Measurements from ENCODE around the gene WDR27. TPM values are rescaled to one million over a fixed set of nuclear protein-coding genes. Genes with fewer than 3 reads are reported as not detected.

Gene WDR27
- total and polyA plus RNA-seq, 12 donors: 3.2 to 12.0 (median 6.6) TPM

- intact Hi-C loops (cut with DNase I): loop anchor here in 1 of 10 donors (1.0 kb wide), 1 partner anchor 28 kb away; the partner anchor contains the start of genes DYNLT2 and ERMARD
- peaks cover 8 to 34% (median 27%) of the 10 kb centered on the region in 9 donors for H3K4me1 ChIP-seq
- no peaks in the 10 kb centered on the region for H3K27me3 ChIP-seq
- TF ChIP-seq CTCF (IDR thresholded peaks at IDR 0.05): peak in 1 of 9 donors; percentile 15
- H3K36me3 ChIP-seq: peaks cover 0 to 14% (median 0%) of the 10 kb centered on the region in 9 donors
- H3K4me3 ChIP-seq: peak overlapping the region; percentile 50 to 82 (median 71)
- peak; percentile 87 for DNase-seq
- H3K27ac ChIP-seq: peak overlapping the region; percentile 82 to 97 (median 90)
- no peaks in the 10 kb centered on the region for H3K9me3 ChIP-seq
- 0% methylated on average over 64 to 70 of the region's 70 CpGs for WGBS, 2 donors
- peak; percentile 73 to 90 (median 86) for ATAC-seq
Measured at GRCh38 chr6:169723200-169723909, 21.5 kb upstream of the WDR27 start.

DNA sequence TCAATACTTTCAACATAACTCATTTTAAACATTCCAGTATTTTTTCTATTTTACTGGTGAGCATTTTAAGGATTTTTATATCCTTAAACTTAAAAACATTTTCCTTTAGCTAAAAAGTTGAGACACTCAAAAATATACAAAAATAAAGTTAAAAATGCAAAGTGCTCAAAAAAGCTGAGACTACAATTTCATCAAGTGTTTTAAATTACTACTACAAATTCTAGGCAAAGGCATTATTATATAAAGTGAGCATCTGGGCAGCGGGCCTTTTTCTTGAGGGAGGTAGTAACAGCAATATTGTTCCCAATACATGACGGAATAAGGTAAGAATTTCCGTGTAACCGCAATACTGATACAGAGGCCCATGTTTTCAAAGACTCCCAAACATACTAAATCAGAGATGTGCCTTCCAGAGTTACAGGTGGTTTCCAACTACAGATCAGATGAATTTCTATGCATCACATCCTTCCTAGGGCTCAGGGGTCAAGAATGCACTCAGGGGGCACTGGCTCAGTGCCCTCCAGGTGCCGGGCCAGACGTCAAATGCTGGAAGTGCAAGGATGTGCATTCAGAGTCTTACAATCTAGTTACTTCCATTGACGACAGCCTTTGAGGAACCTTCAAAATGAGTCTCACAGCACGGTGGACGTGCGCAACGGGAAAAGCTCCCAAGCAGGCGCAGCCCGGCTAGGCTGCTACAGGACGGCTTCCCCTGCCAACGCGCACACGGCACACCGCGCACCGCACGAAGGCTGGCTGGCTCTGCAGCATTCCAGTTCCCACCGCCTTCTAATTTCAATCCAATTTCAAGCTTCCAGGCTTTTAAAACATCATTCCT, 20.8 kb upstream of the WDR27 start:
- DNase-seq (peak; percentile 36 to 39), ATAC-seq (peak; percentile 55 to 82 (median 75))
- peaks cover 0 to 17% (median 0%) of the 10 kb centered on the region in 9 donors for H3K36me3 ChIP-seq
- TF ChIP-seq CTCF (IDR thresholded peaks at IDR 0.05): no peak
- intact Hi-C loops (cut with DNase I): loop anchor here in 1 of 10 donors (1.0 kb wide), 1 partner anchor 29 kb away; the partner anchor contains the start of genes DYNLT2 and ERMARD
- H3K4me3 ChIP-seq: peak overlapping the region; percentile 50 to 82 (median 71)
- H3K27me3 ChIP-seq: no peaks in the 10 kb centered on the region
- H3K9me3 ChIP-seq: no peaks in the 10 kb centered on the region
- 2 to 3% methylated on average over 22 of the region's 22 CpGs for WGBS, 2 donors
- H3K4me1 ChIP-seq: peaks cover 8 to 34% (median 27%) of the 10 kb centered on the region in 9 donors
- peak overlapping the region; percentile 82 to 97 (median 90) for H3K27ac ChIP-seq

DNA sequence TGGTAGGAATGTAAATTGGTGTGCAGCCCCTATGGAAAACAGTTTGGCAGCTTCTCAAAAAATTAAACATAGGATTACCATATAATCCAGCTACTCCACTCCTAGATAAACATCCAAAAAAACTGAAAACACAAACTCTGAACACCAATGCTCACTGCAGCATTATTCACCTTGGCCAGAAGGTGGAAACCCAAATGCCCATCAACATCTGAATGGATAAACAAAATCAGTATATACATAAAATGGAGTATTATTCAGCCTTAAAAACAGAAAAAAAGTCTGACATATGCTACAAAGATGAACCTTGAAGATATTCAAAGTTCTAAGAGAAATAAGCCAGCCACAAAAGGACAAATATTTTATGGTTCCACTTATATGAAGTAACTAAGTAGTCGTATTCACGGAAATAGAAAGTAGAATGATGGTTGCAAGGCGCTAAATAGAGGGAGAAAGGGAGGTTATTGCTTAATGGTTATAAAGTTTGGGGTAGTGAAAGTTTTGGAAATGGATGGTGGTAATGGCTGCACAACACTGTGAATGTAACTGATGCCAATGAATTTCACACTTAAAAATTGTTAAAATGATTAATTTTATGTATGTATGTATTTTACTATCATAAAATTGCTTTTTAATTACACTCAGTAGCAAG, 18.5 kb upstream of the WDR27 start:
- intact Hi-C loops (cut with DNase I): no loop called here
- Histone ChIP-seq H3K36me3 (peaks cover 0 to 40% (median 19%) of the 10 kb centered on the region in 9 donors), H3K27me3 (no peaks in the 10 kb centered on the region), H3K27ac (no peak overlapping the region), H3K4me3 (no peak overlapping the region), H3K9me3 (no peaks in the 10 kb centered on the region), H3K4me1 (peaks cover 8 to 30% (median 26%) of the 10 kb centered on the region in 9 donors)
- 94 to 98% methylated on average over 3 of the region's 3 CpGs for WGBS, 2 donors
- ATAC-seq (no peak), DNase-seq (no peak)
- no peak for TF ChIP-seq CTCF (IDR thresholded peaks at IDR 0.05)

GRCh38 chr6:169719117-169719516, 17.3 kb upstream of the WDR27 start:
- ATAC-seq: no peak
- no peak for DNase-seq
- intact Hi-C loops (cut with DNase I): no loop called here
- H3K9me3 ChIP-seq: no peaks in the 10 kb centered on the region
- H3K4me3 ChIP-seq: no peak overlapping the region
- H3K27me3 ChIP-seq: no peaks in the 10 kb centered on the region
- peaks cover 5 to 26% (median 22%) of the 10 kb centered on the region in 9 donors for H3K4me1 ChIP-seq
- no peak for TF ChIP-seq CTCF (IDR thresholded peaks at IDR 0.05)
- H3K27ac ChIP-seq: no peak overlapping the region
- peaks cover 0 to 52% (median 23%) of the 10 kb centered on the region in 9 donors for H3K36me3 ChIP-seq
- WGBS, 2 donors: 87 to 90% methylated on average over 4 of the region's 4 CpGs

Measured in heart right ventricle (tissue), 16 donors.